NCI-H2107 treated with DMSO at 0.1 percent for 48 hours (cell line): ENCODE measurements around the gene RIPOR1.
A peak's percentile ranks its signal among the peaks of the same experiment; 100 is the strongest.
"Not testable (repeated sequence)": the region's sequence is repeated elsewhere in the genome, so short reads cannot be mapped to it uniquely, and the experiment has no call there.

Experiments
- DNase-seq: peaks from one replicate; lab custom pipeline; 2025; ENCODE audit not compliant: unreplicated experiment; lab: John Stamatoyannopoulos, UW

RIPOR1 gene

DNA sequence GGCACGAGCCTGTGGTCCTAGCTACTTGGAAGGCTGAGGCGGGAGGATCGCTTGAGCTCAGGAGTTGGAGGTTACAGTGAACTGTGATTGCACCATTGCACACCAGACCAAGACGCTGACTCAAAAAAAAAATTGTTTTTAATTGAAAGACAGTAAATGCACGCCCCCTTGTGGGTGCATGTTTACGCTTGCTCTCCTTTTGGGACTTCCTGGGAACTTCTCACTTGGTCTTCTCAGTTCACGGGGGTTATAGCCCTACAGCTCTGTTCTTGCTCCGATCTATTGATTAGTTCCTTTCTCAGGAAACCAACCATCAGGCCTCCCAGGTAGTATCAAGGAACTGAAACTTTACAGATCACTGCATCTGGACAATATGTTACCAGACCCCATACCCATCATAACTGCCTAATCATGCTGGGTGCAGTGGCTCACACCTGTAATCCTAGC lies 14.2 kb upstream of the RIPOR1 start:
- no peak for DNase-seq

DNA sequence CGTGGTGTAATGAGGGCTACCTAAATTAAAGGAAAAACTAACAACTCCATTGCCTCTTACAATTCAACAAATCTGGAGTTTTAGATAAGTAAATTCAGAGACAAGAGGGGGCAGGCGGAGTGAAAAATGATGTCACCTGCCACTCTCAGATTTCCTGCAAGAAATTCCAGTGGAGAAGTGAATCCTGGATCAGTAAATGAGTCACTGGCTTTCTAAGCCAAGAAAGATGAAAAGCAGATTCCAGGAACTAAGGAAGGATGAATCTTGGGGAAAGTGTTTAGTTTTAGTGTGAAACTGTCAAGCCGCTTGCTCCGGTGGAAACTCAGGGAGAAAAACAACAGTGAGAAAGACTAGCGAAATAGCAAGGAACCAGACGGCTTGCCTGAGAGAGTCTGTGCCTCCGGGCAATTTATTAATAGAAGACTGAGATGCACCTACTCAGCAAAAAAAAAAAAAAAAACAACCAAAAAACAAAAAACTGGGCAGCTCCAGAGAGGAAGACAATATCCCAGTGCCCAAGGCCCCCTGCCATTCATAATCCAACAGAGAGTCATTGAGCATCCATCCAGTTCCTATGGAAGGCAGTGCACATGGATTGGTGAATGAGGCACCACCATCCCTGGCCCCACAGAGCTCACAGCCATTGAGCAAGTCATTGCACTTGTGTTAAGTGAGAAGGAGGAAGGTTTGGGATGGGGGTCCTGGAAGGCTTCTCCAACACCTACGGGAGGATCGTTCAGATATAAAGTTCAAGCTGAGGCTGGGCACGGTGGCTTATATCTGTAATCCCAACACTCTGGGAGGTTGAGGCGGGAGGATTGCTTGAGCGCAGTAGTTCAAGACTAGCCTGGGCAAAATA lies 12.1 kb upstream of the RIPOR1 start:
- no peak for DNase-seq

DNA sequence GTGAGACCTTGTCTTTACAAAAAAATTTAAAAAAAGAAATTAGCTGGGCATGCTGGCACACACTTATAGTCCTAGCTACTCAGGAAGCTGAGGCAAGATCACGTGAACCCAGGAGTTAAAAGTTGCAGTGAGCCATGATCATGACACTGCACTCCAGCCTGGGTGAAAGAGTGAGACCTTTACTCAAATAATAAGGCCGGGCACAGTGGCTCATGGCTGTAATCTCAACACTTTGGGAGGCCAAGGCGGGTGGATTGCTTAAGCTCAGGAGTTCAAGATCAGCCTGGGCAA lies 11.5 kb upstream of the RIPOR1 start:
- no peak for DNase-seq

DNA sequence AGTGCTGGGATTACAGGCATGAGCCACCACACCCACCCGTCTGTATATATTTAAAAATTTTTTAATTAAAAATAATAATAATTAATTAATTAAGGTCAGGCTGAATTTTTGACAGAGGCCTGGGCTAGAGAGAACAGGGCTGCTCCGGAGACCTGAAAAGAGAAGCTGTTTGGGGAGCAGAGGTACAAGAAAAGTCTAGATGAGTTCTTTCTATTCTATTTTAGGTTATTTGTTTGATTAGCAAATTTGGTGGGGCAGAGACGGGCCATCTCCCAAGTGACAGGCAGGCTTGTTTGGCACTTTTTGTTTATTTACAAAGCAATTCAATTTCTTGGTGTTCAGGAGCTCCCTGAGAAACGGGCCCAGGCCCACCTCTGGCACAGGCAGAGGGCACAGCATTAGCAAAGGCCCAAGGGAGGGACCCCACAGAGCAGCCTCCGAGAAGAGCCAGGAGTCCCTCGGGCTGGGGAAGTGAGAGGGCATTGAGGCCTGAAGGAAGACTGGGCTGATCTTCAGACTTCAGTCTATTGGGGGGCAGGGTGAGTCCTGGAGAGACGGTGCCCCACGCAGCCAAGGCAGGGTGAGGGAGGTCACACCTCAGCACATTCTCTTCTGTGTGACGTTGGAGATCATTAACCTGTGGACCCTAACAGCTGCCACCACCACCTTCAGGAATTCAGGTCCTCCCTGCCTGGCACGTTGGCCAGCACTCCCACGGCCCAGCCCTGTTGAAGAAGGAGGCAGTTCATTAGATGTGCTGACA lies 10.8 kb upstream of the RIPOR1 start:
- no peak for DNase-seq

DNA sequence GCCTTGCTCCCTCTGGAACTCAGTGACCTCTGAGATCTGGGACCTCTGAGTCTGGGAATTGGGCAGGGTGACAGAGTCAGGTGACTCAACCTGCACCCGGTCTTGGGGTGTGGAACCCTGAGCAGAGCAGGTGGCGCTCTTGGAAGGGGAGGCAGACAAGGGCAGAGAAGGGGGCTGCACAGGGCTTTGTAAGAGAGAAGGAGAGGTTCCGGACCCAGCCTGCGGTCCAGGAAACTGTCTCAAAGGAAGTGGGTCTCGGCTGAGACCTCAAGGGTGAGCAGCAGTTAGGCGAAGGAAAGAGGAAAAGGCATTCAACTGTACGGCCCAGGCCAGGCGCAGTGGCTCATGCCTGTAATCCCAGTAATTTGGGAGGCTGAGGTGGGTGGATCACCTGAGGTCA lies 10.0 kb upstream of the RIPOR1 start:
- no peak for DNase-seq

DNA sequence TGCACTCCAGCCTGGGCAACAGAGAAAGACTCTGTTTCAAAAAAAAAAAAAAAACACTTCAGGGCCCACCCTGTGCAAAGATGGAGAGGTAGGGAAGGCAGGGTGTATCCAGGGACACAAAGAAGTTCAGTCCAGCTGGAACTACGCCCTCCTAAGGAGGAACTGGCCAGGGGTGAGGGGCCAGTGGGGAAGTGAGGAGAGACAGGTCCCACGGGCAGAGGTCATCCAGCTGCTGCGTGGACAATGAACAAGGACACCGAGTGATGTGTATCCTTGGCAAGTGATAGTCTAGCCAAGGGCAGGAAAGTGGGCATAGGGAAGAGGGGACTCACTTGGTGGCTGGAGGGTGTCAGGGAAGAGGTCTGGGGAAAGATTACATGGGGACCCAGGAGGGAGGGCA lies 9.4 kb upstream of the RIPOR1 start:
- no peak for DNase-seq

DNA sequence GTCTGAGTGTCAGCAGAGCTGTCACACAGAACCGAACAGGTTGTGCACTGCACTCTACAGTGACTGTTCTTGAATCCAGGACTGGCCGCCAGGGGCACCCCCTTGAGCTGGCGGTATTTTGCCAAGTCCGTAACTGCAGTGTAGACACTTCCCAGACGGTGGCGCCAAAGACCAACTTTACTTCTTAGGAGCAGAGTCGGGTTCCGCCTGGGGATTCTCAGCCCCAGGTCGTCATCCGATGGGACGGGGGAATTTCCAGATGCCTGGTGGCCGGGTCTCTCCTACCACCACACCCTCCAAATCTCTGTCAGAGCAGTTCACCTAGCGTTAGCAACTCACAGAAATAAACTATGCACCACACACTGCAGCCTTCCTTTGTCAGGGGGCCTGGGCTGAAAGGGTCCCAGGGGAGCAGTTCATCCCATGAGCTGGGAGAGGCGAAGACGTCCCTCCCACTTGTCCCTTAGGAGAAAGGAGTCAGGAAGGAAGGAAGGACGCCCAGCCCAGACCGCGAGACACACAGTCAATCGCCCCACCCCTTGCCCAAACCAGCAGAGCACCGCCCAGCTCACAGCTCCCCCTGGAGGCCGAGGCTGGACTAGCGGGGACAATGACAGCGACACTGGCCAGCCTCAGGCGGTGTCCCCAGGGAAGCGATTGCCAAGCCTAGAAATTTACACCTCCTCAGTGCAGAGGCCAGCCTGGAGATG lies 7.4 kb upstream of the RIPOR1 start:
- peak; percentile 78 for DNase-seq

DNA sequence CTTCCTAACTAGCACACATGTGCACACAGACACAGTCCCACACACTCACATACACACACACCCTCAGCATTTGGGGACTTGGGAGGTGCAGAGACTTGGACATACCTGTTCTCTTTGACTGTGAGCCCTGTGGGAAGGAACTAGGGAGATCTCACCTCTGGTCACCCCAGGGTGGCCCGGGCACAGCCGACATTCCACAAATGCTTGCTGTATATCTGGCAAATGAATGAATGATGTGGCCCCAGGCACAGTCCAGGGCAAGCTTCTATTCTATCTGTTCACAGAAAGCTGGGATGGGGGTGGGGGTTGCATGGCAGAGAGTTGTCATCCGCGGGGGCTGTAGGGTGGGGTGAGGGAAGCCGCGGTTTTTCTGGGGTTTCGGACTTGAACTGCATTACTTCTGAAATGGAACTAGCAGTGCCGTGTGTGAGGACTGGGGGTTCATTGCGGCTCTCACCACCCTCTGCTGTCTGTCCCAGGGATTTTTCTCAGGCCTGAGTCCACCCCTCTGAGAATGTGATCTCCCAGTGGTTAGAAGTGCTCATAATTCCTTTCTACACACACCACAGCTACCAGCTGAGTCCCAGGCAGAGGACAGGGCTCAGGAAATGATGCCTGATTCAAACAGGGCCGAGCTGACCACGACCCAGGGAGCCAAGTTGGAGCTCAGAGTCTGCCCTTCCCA lies 3.3 kb upstream of the RIPOR1 start:
- DNase-seq: no peak

DNA sequence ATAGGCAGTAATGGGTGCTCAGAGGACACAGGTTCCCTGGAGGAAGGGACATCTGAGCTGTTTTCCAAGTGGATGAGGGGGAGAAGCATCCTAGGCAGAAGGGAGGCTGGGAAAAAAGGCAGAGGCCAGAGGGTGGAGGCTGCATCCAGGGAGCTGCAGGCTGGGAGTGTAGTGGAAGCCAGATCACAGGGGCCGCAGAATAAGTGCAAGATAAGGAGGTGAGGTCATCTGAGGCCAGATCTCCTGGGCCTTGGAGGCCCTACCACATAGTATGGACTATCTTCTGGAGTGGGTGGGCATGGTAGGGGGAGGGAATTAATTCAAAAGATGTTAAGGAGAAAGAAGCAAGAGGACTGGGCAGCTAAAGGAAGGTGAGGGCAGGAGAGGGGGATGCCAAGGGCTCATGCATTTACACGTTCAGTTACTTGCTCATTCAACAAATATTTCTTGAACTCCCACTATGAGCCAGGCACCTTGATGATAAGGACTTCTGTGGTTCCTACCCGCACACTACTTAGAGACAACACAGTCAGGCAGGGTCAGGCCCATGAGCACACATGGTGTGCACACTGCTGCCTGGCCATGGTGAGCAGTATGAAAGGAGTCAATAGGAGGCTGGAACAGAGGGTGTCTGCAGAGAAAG lies 2.4 kb upstream of the RIPOR1 start:
- DNase-seq: no peak

DNA sequence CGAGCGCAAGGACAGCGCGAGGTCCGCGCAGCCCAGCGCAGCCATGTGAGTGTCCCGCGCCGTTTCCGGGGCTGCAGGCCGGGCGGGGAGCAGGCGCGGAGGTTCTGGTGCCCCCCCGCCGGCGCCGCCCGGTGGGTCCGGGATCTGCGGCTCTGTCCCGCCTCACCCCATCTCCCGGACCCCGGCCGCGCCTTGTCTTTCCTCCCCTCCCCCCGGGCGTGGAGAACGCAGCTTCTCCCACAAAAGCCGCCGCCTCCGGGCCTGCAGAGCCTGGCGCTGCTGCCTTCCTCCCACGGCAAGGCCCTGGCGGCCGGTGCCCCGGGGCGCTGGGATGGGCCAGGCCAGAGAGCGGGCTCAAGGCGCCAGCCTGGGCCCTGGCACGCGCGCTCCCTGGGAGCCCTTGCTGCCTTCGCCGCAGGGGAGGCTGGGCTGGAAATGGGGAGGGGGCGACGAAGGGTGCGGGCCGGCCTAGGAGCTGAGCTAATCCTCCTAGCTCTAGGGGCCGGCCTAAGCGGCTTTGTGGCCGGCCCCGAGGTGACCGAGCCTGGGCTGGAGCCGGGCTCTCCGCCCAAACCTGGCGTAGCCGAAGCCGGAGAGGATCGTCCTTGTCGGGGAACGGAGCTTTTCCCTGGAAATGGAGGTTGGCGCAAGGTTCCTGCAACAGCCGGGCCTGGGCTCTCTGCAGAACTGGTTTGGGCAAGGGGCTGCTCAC lies 397 bp downstream of the RIPOR1 start:
- no peak for DNase-seq

DNA sequence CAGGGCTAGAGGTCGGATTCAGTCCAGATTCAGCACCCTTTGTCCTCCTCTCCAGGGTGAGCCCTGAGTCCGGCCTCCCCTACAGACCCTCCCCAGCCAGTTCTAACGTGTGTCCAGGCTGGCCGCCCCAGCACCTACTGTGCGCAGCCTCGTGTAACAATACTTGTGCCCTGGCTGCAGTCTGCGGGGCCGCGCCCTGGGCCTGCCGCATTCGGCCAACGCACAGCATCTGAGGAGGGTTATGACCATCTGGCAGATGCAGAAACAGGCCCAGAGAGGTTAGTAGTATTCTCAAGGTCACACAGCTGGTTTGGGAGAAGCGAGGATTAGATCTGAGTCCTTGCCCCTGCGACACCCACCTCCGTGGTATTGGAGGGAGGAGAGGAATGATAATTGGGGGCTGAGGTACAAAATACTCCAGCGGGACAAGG lies 968 bp downstream of the RIPOR1 start:
- DNase-seq: no peak

DNA sequence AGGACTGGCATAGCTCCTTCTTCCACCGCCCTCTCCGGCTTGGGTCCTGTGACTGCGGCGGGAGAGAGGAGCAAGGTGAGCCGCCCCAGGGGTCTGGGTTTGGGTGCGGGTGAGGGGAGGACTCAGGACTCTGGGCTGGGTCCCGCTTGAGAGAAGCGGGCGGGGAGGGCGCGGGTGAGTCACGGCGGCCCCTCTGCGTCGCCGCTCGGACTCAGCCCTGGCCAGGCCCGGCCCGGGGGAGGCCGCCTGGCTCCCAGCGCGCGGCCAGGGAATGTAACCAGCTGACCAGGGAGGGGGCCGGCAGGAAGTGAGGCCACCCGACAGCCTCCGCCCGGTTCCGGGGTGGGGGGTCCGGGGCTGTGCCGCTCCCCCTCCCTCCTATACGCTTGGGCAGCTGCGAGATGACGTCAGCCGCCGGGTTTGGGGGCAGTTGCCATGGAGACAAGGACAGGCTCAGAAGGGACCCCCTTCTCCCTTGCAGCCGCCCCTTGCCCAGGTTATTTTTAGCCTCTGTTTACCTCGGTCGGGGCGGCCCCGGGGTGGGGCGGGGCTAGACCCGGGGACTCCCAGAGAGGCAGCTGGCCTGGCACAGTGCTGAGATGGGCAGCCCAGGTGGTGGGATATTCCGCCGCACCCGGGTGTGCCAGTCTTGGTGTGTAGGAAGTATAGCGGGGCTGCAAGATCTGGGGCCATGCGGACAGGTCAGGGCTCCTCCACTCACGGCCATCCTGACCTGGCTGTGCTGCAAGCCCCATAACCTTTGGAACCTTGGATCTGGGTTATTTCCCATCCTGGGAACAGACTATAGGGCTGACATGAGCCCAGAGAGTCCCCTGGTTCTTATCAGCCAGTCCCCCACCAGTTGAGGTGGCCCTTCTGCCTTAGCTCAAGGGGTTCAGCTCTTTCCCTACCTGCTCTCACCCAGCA lies 1.6 kb downstream of the RIPOR1 start:
- no peak for DNase-seq

DNA sequence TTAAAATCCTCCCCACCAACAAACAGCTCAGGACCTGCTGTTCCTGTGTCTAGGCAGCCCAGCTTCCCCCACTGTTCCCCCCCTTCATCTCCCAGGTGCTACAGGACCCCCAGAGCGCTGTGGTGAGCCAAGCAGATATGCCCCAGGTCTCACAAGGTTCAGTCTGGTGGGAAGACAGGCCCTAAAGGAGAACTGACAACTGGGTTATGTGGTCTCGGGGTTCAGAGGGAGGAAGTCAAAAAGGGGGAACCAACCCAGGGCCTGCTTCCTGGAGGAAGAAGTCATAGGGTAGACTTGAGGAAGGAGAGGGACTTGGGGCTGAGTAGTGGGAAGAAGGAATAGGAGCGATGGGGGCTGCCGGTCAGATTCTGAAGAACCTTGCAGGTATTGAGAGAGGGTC lies 2.6 kb downstream of the RIPOR1 start:
- no peak for DNase-seq

DNA sequence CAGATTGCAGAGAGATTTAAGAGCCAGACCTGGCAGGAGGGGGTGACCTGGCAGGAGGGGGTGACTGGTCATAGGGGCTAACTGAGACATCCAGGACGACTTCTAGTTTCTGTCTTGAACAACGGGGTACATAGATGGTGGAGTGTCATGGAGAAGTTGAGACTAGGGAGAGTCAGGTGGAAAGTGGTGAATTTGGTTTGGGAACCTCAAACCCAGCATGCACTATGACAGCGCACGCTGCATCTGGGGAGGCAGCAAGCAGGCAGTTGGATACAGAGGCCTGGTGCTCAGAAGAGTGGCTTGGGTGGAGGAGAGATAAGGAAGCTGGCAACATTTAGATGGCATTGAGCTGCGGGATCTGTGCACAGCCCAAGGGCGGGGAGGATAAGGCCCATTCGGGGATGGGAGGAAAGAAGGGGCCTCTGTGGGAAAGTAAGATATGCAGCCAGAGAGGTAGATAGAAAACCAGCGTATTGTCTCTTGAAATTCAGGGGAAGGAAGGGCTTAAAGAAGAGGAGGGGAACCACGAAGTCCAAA lies 4.5 kb downstream of the RIPOR1 start:
- no peak for DNase-seq

DNA sequence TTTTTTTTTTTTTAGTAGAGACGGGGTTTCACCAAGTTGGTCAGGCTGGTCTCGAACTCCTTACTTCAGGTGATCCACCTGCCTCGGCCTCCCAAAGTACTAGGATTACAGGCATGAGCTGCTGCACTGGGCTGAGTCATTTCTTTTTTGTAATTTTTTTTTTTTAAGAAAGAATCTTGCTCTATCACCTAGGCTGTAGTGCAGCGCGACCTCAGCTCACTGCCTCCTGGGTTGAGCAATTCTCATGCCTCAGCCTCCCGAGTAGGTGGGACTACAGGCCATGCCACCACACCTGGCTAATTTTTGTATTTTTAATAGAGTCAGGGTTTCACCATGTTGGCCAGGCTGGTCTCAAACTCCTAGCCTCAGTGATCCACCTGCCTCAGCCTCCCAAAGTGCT lies 5.4 kb downstream of the RIPOR1 start:
- DNase-seq: not testable (repeated sequence)

DNA sequence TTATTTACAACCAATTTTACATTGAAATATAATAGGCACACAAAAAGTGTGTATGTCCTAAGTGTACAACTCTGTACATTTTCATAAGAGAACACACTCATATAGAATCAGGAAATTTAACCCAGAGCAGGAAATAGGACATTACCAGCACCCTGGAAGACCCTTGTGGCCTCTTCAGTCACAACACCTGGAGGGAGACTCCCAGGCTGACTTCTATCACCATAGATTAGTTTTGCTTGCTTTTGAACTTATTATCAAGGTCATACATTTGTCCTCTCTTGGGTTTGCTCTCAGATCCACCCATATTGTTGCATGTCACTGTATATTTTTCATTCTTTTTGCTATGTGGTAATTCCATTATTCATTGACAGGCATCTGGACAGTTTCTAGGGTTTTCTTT lies 5.8 kb downstream of the RIPOR1 start:
- no peak for DNase-seq

DNA sequence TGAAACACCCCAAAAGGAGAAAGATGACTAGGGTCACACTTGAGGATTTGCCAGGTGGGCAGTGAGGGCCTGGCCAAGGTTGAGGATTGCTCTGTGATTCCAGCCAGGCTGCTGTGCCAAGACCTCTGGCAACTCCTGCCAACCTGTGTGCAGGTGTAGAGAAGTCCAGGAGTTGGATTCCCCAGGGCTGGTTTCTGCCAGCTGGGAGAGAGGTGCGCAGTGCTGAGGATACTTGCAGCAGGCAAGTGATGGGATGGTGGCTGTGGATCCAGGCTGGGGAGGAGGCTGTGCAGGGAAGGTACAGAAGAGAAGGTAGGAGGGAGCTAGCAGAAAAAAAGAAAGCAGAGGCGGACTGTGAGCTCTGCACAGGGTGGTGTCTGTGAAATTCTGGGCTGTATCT lies 6.6 kb downstream of the RIPOR1 start:
- no peak for DNase-seq

DNA sequence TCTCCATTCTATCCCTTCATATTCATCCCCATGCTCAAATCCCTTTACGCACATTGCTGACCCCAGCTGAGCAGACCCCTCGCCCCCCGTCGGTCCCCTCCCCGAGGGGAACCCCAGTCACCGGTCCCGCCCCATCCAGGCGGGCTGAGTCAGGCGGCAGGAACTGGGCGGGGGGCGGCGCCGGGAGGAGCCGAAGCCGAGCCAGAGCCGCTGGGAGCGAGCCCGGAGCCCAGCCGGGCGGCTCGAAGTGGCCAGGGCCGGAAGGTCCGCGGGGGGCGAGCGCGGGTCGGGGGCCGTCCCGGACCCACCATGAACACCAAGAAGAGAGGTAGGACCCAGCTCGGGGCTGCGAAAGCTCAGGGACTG lies 8.6 kb downstream of the RIPOR1 start:
- no peak for DNase-seq
